T-helper 17 cell (primary cell): ENCODE measurements around the gene VSTM2L. TPM values are rescaled to one million over a fixed set of nuclear protein-coding genes. Genes with fewer than 3 reads are reported as not detected.

Source experiments
- ATAC-seq: fragments of 150-1000 bp; cut with Tn5 transposase; 2 replicates; pipeline ENCODE4 v1.10.0; 2021; ENCODE audit warnings: mild to moderate bottlenecking, moderate library complexity
- DNase-seq, 3 donors: peaks; one replicate each; pipeline versions ENCODE4 v3.0.0 to v3.0.0-alpha.2; 2020 to 2021
- H3K9me3 ChIP-seq: one replicate; pipeline ENCODE4 v1.7.0; 2013; ENCODE audit warnings: low read length, mild to moderate bottlenecking; ENCODE audit not compliant: control insufficient read depth, poor library complexity, severe bottlenecking
- H3K27ac Mint-ChIP-seq: one replicate; pipeline ENCODE4 v1.8.0; 2022; ENCODE audit warnings: mild to moderate bottlenecking, moderate library complexity, mixed read lengths
- H3K27me3 Mint-ChIP-seq: one replicate; pipeline ENCODE4 v1.8.0; 2022; ENCODE audit warnings: mixed read lengths
- H3K36me3 Mint-ChIP-seq: one replicate; pipeline ENCODE4 v1.8.0; 2022; ENCODE audit warnings: low read depth, mixed read lengths
- H3K4me1 Mint-ChIP-seq: one replicate; pipeline ENCODE4 v1.8.0; 2022; ENCODE audit warnings: mild to moderate bottlenecking, mixed read lengths
- H3K4me3 Mint-ChIP-seq: one replicate; pipeline ENCODE4 v1.8.0; 2022; ENCODE audit warnings: mild to moderate bottlenecking, moderate library complexity, mixed read lengths
- total RNA-seq, 4 donors: library from RNA in 2 of 4; stranded (reverse) in 2 of 4; gene quantifications; one replicate each; pipeline ENCODE4 v1.2.3 and lab custom pipeline; 2022 to 2026

Gene VSTM2L
- total RNA-seq, 2 donors from 2014 or later = not detected

DNA sequence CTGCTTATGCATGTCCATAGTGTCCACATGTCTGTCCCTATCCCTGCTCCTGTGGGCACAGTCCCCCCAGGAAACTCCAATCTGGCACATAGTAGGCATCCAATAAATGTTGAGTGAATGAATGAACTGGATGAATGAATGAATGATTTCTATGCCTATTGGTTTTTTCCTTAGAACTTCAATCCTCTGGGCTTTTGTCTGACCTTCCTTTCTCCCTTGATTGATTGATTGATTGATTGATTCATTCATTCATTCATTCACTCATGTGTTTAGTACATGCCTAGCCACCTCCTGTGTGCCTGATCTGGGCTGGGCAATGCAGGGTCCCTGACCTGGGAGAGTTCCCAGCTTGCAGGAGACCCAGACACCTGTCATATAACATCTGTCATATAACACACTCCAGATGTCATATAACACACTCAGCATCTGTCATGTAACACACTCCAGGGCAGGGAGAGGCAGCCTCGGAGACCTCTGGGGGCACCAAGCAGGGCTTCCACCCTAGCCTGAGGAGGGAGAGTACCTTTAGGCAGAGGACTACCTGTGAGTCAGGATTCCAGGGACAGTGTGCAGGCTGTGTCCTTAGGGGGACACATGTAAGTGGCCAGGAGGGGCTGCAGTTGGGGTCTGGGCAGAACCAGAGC is 17.9 kb downstream of the VSTM2L start:
- Mint-ChIP-seq H3K4me3 (no peak overlapping the region), H3K36me3 (peaks cover 4% of the 10 kb centered on the region), H3K27ac (no peak overlapping the region), H3K27me3 (peaks cover 65% of the 10 kb centered on the region), H3K4me1 (peaks cover 8% of the 10 kb centered on the region)
- DNase-seq (no peak), ATAC-seq (no peak)
- H3K9me3 ChIP-seq = no peaks in the 10 kb centered on the region

DNA sequence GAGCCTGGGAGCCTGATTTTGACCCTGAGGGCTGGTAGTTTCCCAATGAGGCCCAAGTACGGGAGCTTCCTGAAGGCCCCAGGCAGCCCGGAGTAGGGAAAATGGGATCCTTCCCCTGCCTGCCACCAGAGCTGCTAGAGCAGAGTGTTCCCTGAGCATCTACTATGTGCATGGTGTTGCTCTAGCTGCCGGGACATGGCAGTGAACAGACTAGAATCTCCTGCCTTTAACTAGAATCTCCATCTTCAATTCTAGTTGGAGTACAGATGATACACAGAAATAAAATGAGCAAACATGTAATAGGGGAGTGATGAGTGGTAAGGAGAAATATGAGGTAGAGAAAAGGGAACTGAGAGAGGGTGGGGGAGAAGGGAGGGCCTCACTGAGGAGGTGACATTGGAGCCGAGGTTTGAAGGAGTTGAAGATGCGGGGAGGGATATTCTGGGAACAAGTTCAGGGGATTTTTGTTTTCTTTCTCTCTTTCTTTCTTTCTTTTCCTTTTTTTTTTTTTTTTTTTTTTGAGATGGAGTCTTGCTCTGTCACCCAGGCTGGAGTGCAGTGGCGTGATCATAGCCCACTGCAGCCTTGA is 18.5 kb downstream of the VSTM2L start:
- Mint-ChIP-seq H3K4me3 (no peak overlapping the region), H3K36me3 (peaks cover 4% of the 10 kb centered on the region), H3K27ac (no peak overlapping the region), H3K27me3 (peaks cover 58% of the 10 kb centered on the region), H3K4me1 (peaks cover 6% of the 10 kb centered on the region)
- no peak for DNase-seq
- no peak for ATAC-seq
- H3K9me3 ChIP-seq = no peaks in the 10 kb centered on the region

DNA sequence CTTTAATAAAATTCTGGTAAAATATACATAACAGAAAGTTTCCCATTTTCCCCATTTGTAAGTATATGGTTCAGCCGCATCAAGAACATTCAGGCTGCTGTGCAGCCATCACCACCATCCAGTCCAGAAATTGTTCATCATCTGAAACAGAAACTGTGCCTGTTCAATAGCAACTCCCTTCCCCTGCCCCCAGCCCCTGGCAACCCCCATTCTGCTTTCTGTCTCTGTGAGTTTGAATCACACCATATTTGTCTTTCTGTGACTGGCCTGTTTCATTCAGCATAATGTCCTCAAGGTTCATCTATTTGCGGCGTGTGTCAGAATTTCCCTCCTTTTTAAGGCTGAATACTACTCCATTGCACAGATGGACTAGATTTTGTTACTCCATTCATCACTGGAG is 19.1 kb downstream of the VSTM2L start:
- Mint-ChIP-seq H3K4me1 (peaks cover 6% of the 10 kb centered on the region), H3K27ac (no peak overlapping the region), H3K4me3 (no peak overlapping the region), H3K27me3 (peaks cover 53% of the 10 kb centered on the region), H3K36me3 (peaks cover 4% of the 10 kb centered on the region)
- H3K9me3 ChIP-seq = no peaks in the 10 kb centered on the region
- no peak for DNase-seq
- ATAC-seq = no peak

DNA sequence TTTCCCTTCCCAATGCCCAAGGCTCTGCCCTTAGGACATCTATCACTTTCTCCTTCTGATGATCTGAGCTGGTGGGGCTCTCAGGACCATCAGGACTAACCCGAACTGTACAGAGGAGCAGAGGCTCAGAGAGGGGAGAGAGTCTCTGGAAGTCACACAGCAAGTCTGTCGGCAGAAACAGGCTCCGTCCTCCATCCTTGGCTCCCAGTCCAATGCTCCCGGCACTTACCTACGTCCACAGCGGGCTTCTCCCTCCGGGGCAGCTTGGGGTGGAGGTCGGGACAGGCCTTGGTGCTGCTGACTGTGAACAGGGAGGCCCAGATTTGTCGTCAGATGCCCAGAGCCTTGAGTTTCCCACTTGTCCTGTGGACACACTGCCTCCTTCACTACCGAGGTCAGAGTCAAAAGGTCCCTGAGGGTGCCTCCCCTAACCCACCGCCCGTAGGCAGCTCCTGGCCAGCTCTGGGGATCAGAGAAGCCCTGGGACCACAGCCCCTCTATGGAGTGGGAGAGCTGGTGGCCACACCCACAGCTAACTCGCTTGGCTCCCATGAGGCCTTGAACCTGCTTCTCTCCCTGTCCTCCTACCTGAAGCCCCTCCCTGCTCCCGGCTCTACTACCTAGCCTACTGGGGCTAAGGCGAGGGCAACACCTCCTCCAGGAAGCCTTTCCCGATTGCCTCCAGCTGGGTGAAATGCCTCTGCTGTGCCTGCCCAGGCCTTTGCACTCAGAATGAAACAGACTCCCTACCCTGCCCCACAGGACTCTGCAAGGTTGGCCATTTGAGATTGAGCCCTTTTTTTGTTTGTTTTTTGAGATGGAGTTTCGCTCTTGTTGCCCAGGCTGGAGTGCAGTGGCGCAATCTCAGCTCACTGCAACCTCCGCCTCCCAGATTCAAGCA is 22.6 kb downstream of the VSTM2L start:
- H3K27ac Mint-ChIP-seq = no peak overlapping the region
- ATAC-seq = no peak

DNA sequence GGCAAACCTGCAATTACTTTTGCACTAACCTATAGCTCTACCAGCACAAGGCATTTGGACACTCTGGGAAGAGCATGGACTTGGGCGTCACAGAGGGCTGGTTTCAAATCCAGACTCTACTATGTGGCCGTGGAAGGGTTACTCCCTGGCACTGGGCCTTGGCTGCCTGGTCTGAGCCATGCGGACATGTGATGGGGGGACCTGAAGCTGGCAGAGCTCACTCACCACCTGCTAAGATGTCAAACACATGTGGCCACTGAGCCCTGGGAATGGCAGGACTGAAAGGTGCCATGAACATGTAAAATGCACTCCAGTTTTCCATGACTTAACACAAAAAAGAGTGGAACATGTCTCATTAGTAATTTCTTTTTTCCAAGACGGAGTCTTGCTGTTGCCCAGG is 23.7 kb downstream of the VSTM2L start:
- H3K27me3 Mint-ChIP-seq = peaks cover 43% of the 10 kb centered on the region
- H3K4me3 Mint-ChIP-seq = no peak overlapping the region
- no peak for ATAC-seq
- H3K27ac Mint-ChIP-seq = no peak overlapping the region
- DNase-seq = no peak
- H3K36me3 Mint-ChIP-seq = peaks cover 4% of the 10 kb centered on the region
- no peaks in the 10 kb centered on the region for H3K9me3 ChIP-seq
- H3K4me1 Mint-ChIP-seq = peaks cover 2% of the 10 kb centered on the region

More for the DNA sequence above, 22.6 kb downstream of the VSTM2L start:
- Mint-ChIP-seq H3K36me3 (peaks cover 7% of the 10 kb centered on the region), H3K4me1 (peaks cover 8% of the 10 kb centered on the region), H3K27me3 (peaks cover 48% of the 10 kb centered on the region), H3K4me3 (no peak overlapping the region)
- no peak for DNase-seq
- H3K9me3 ChIP-seq = no peaks in the 10 kb centered on the region

DNA sequence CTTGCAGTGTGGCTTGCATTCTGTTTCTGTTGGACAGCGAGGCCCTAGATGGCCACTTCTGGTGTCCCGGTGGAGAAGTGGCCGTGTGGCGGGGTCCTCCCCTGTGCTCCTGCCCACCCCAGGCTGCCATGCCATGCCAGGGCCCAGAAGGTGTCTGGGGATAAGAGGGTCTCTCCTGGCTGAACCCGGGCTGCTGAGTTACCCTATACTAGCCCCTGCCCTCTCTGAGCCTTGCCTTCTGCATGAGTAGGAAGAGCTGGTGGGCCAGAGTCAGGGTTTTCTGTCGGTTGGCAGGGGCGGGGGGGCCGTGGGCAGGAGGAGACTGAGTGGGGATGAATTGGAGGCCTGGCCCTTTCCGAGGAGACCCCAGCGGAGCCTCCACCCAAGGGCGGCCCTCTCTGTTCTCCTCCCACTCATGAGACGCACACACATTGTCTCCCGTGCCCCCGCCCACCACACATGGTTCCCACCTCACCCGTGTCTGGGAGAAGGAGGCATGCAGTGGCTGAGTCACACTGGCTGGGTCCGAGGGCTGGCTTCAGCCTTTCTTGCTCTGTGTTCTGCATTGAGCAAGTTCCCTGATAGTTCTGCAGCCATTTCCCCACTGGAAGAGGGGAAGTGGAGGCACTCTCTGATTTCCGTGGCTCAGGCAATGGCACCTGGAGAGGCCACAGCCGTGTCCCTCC is 24.6 kb downstream of the VSTM2L start:
- Mint-ChIP-seq H3K27me3 (peaks cover 39% of the 10 kb centered on the region), H3K36me3 (peaks cover 4% of the 10 kb centered on the region), H3K27ac (no peak overlapping the region), H3K4me3 (no peak overlapping the region), H3K4me1 (peaks cover 4% of the 10 kb centered on the region)
- no peak for DNase-seq
- ATAC-seq = no peak
- H3K9me3 ChIP-seq = no peaks in the 10 kb centered on the region

DNA sequence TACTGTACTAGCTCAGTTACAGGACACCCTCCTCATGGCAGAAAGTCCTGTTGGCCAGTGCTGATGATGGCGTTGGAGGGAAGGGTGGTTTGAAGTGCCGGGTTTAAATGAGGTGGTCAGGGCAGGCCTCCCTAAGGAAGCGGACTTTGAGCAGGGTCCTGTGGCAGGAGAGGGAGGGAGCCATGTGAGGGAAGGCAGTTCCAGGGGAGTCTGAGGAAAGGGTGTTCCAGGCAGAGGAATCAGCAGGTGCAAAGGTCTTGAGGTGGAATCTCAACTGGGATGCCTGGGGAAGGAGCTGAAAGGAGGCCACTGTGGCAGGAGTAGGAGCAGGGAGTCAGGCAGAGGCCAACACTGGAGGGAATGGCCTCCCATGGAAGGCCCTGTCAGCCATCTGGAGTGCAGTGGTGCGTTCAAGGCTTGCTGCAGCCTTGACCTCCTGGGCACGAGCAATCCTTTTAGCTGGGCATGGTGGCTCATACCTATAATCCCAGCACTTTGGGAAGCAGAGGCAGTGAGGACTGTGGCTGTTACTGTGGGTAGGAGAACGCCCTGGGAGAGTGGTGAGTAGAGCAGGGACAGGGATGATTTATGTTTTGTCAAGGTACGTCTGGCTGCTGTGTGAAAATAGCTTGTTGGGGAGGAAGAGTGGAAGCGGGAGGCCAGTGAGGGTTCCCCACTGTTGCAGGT is 26.2 kb downstream of the VSTM2L start:
- Mint-ChIP-seq H3K27me3 (peaks cover 46% of the 10 kb centered on the region), H3K4me3 (no peak overlapping the region), H3K27ac (no peak overlapping the region), H3K36me3 (peaks cover 5% of the 10 kb centered on the region), H3K4me1 (peaks cover 5% of the 10 kb centered on the region)
- DNase-seq = no peak
- no peaks in the 10 kb centered on the region for H3K9me3 ChIP-seq
- ATAC-seq = no peak

DNA sequence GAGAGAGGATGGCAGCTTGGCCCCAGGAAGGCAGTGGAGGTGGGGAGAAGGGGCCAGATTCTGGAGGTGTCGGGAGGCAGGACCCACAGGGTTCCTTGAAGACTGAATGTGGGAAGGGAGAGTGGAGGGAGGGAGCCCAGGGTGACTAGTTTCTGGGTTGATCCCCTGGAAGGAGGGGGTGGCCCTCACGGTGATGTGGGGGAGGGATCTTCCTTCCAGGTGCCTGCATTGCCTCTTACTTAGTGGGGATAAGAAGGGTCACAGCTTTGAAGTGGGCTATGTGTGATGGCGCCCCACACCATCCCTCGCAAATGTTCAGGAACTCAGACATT is 26.7 kb downstream of the VSTM2L start:
- Mint-ChIP-seq H3K4me3 (no peak overlapping the region), H3K36me3 (peaks cover 5% of the 10 kb centered on the region), H3K27me3 (peaks cover 51% of the 10 kb centered on the region), H3K27ac (no peak overlapping the region), H3K4me1 (peaks cover 5% of the 10 kb centered on the region)
- no peak for ATAC-seq
- no peaks in the 10 kb centered on the region for H3K9me3 ChIP-seq
- no peak for DNase-seq

DNA sequence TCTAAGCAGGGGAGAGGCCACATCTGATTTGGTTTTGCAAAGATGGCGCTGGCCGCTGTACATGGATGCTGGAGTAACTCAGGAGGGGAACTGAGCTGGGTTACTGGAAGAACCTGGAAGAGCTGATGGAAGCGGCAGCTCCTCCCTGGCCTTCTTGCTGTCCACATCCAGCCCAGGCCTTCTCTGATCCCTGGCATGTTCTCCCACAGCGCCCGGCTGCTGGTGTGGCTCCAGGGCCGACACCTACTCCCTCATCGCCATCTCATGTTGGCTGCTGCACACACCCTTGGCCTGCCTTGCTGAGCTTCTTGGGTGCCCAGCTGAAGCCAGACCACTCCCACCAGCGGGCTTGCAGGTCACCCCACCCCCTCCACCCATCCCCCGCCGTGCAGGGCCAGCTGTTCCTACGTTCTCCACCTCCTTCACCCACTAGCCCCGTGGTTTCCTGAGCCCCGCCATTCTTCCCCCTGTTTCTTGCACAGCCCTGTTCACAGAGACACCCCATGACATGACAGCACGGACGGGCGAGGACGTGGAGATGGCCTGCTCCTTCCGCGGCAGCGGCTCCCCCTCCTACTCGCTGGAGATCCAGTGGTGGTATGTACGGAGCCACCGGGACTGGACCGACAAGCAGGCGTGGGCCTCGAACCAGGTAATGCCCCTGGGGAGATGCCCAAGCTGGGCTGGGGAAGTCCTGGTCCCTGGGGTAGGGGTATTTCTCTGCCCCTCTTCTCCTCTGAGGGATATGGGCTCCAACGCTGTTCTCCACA is 28.4 kb downstream of the VSTM2L start:
- no peaks in the 10 kb centered on the region for H3K9me3 ChIP-seq
- H3K4me1 Mint-ChIP-seq = peaks cover 8% of the 10 kb centered on the region
- no peak overlapping the region for H3K27ac Mint-ChIP-seq
- peaks cover 56% of the 10 kb centered on the region for H3K27me3 Mint-ChIP-seq
- no peak overlapping the region for H3K4me3 Mint-ChIP-seq
- DNase-seq (no peak), ATAC-seq (no peak)
- peaks cover 5% of the 10 kb centered on the region for H3K36me3 Mint-ChIP-seq

DNA sequence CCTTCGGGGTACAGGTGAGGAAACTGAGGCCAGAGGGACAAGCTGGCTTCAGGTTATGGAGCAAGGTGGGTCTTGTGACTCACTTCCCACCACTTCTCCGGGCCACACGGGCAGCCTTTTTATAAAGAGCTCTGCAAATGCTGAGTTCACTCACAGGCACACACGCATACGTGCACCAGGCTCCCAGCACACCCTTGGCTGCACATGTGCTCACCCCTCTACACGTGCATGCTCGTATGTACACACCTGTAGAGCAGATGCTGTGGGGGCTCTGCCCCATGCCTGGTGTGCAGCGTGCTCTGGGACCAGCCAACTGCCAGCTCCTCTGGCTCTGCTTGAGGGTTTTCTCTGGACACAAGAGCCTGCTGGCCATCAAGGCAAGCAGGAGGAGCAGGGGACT is 29.1 kb downstream of the VSTM2L start:
- no peaks in the 10 kb centered on the region for H3K9me3 ChIP-seq
- no peak for ATAC-seq
- H3K27me3 Mint-ChIP-seq = peaks cover 56% of the 10 kb centered on the region

DNA sequence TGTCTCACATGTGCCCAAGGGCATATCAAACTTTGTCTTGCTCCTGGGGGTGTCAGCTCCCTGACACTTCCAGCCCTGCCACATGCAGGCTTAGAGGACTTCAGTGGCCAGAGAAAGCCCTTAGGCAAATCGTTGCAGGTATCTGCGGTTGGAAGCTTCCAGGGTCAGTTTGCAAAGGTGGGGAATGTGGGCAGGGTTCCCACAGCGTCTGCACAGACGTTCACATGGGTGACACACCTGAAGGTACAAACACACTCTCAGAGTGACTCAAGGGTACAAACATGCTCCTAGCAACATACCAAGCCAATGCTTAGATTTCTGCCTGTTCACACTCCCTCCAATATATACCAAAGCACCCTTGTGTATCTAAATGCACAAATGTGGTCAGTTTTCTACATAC is 30.0 kb downstream of the VSTM2L start:
- H3K36me3 Mint-ChIP-seq = peaks cover 8% of the 10 kb centered on the region
- no peak overlapping the region for H3K4me3 Mint-ChIP-seq
- H3K4me1 Mint-ChIP-seq = peaks cover 9% of the 10 kb centered on the region
- no peaks in the 10 kb centered on the region for H3K9me3 ChIP-seq
- H3K27me3 Mint-ChIP-seq = peaks cover 64% of the 10 kb centered on the region
- H3K27ac Mint-ChIP-seq = no peak overlapping the region
- DNase-seq = no peak
- ATAC-seq = no peak

More for the DNA sequence above, 29.1 kb downstream of the VSTM2L start:
- DNase-seq = no peak
- no peak overlapping the region for H3K27ac Mint-ChIP-seq
- peaks cover 5% of the 10 kb centered on the region for H3K36me3 Mint-ChIP-seq
- H3K4me3 Mint-ChIP-seq = no peak overlapping the region
- H3K4me1 Mint-ChIP-seq = peaks cover 8% of the 10 kb centered on the region
